Right lobe of liver (tissue), 4 donors: ENCODE data around the gene TMEM247.
"Not testable (repeated sequence)": the region's sequence is repeated elsewhere in the genome, so short reads cannot be mapped to it uniquely, and the experiment has no call there.

Experiments used
- POLR2A ChIP-seq: fragments of 450-650 bp; IDR thresholded peaks from one replicate; pipeline ENCODE4 v1.6.1; 2017; ENCODE audit warnings: antibody characterized with exemption, mild to moderate bottlenecking
- TF ChIP-seq, protein P1 (sequence below), 4 donors: fragments of 200-600 bp in 3 of 4; fragments of 450-650 bp in 1 of 4; IDR thresholded peaks; one replicate each; pipeline versions ENCODE4 v1.5.1 to v1.8.0; 2016 to 2022; ENCODE audit warnings: antibody characterized with exemption in 4 of 4, mild to moderate bottlenecking in 2 of 4
- donor health status: DM: no; HTN: no; CAD: no.
- donor health status: DM: no; HTN: no; CAD: no.
- donor health status: DM: no; HTN: yes; CAD: no.

DNA sequence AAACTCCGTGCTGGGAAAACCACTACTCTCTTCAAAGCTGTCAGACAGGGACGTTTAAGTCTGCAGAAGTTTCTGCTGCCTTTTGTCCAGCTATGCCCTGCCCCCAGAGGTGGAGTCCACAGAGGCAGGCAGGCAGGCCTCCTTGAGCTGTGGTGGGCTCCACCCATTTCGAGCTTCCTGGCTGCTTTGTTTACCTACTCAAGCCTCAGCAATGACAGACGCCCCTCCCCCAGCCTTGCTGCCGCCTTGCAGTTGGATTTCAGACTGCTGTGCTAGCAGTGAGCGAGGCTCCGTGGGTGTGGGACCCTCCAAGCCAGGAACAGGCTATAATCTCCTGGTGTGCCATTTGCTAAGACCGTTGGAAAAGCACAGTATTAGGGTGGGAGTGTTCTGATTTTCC is 1.9 kb upstream of the TMEM247 start:
- TF ChIP-seq, protein P1, sequence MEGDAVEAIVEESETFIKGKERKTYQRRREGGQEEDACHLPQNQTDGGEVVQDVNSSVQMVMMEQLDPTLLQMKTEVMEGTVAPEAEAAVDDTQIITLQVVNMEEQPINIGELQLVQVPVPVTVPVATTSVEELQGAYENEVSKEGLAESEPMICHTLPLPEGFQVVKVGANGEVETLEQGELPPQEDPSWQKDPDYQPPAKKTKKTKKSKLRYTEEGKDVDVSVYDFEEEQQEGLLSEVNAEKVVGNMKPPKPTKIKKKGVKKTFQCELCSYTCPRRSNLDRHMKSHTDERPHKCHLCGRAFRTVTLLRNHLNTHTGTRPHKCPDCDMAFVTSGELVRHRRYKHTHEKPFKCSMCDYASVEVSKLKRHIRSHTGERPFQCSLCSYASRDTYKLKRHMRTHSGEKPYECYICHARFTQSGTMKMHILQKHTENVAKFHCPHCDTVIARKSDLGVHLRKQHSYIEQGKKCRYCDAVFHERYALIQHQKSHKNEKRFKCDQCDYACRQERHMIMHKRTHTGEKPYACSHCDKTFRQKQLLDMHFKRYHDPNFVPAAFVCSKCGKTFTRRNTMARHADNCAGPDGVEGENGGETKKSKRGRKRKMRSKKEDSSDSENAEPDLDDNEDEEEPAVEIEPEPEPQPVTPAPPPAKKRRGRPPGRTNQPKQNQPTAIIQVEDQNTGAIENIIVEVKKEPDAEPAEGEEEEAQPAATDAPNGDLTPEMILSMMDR (IDR thresholded peaks at IDR 0.05), result not testable (repeated sequence)
- not testable (repeated sequence) for TF ChIP-seq POLR2A
